PC-9 (cell line): ENCODE data around the gene KCNJ12. TPM values are rescaled to one million over a fixed set of nuclear protein-coding genes. Genes with fewer than 3 reads are reported as not detected.

Source experiments
- BruUV-seq: library from RNA; stranded (reverse); fragments of 400-500 nt; replicated peaks from 2 replicates; lab custom pipeline; 2021; lab: Mats Ljungman, UMichigan
- CTCF ChIA-PET: fragments of 300-600 bp; sonication (Branson Sonifier 250); formaldehyde crosslinking; loops from one replicate; lab custom pipeline; 2022; ENCODE audit warnings: antibody characterized with exemption; lab: Charles Lee
- POLR2A ChIA-PET: fragments of 300-600 bp; sonication (Branson Sonifier 250); formaldehyde crosslinking; loops from one replicate; lab custom pipeline; 2022; ENCODE audit warnings: antibody characterized with exemption; ENCODE audit not compliant: unreplicated experiment; lab: Charles Lee
- DNase-seq, 2 experiments: peaks; one replicate each; pipeline versions ENCODE4 v3.0.0 to v3.0.0-alpha.2; 2015 to 2022; ENCODE audit warnings: mixed read lengths in 1 of 2
- H2AFZ ChIP-seq: fragments of 200-600 bp; sonication (generic); 2 replicates; pipeline ENCODE4 v1.8.1; 2017; ENCODE audit warnings: antibody characterized with exemption
- H3F3A ChIP-seq: fragments of 200-600 bp; sonication (generic); 2 replicates; pipeline ENCODE4 v1.8.1; 2017; ENCODE audit warnings: antibody characterized with exemption, mild to moderate bottlenecking, low read depth; ENCODE audit not compliant: insufficient read depth
- H3K27ac ChIP-seq: fragments of 200-600 bp; sonication (generic); 2 replicates; pipeline ENCODE4 v1.6.1; 2016; ENCODE audit warnings: mixed run types
- H3K27me3 ChIP-seq: fragments of 200-600 bp; sonication (generic); 2 replicates; pipeline ENCODE4 v1.6.1; 2016; ENCODE audit warnings: low read depth, mixed run types; ENCODE audit not compliant: insufficient read depth
- H3K36me3 ChIP-seq: fragments of 200-600 bp; sonication (generic); 2 replicates; pipeline ENCODE4 v1.6.1; 2016; ENCODE audit warnings: low read depth, mixed run types
- H3K4me1 ChIP-seq: fragments of 200-600 bp; sonication (generic); replicated peaks from 2 replicates; pipeline ENCODE4 v1.6.1; 2016; ENCODE audit warnings: mixed run types; ENCODE audit not compliant: insufficient read depth
- H3K4me2 ChIP-seq: fragments of 200-600 bp; sonication (generic); 2 replicates; pipeline ENCODE4 v1.6.1; 2017; ENCODE audit warnings: mixed run types
- H3K4me3 ChIP-seq: fragments of 200-600 bp; sonication (generic); 2 replicates; pipeline ENCODE4 v1.6.1; 2016; ENCODE audit warnings: mixed run types
- H3K79me2 ChIP-seq: fragments of 200-600 bp; sonication (generic); 2 replicates; pipeline ENCODE4 v1.6.1; 2017; ENCODE audit warnings: low read depth, mixed run types
- H3K9me2 ChIP-seq: fragments of 200-600 bp; sonication (generic); 2 replicates; pipeline ENCODE4 v1.8.1; 2017; ENCODE audit warnings: mild to moderate bottlenecking; ENCODE audit not compliant: insufficient read depth
- H3K9me3 ChIP-seq: fragments of 200-600 bp; sonication (generic); 2 replicates; pipeline ENCODE4 v1.8.1; 2016; ENCODE audit warnings: low read depth; ENCODE audit not compliant: insufficient read depth
- H4K20me1 ChIP-seq: fragments of 200-600 bp; sonication (generic); 2 replicates; pipeline ENCODE4 v1.8.1; 2017; ENCODE audit not compliant: insufficient read depth
- CTCF ChIP-seq: fragments of 200-600 bp; sonication (generic); conservative IDR thresholded peaks from 2 replicates; pipeline ENCODE4 v1.6.1; 2017; ENCODE audit warnings: mixed run types, antibody characterized with exemption, mild to moderate bottlenecking, moderate library complexity
- EZH2 ChIP-seq: fragments of 200-600 bp; sonication (generic); IDR thresholded peaks from 2 replicates; pipeline ENCODE4 v1.8.0; 2017; ENCODE audit warnings: antibody characterized with exemption, low read depth
- intact Hi-C: fragments of 100-400 bp; cut with micrococcal nuclease; formaldehyde crosslinking; loops from one replicate; pipeline ENCODE4 v1.10.0; 2022; ENCODE audit not compliant: unreplicated experiment
- total RNA-seq: library from RNA; stranded (reverse); gene quantifications from 2 replicates; pipeline ENCODE4 v1.2.3, GENCODE V29; 2021

The KCNJ12 gene
- total RNA-seq, 1 experiment from 2014 or later: 1.1 TPM

GRCh38 chr17:21467196-21467595 lies 91.0 kb downstream of the KCNJ12 start:
- TF ChIP-seq EZH2 (no peak), CTCF (no peak)
- no peak overlapping the region for H3K4me2 ChIP-seq
- BruUV-seq: no TSS peak
- no peaks in the 10 kb centered on the region for H3K36me3 ChIP-seq
- no peak overlapping the region for H2AFZ ChIP-seq
- intact Hi-C loops: no loop called here
- H3K9me3 ChIP-seq: no peaks in the 10 kb centered on the region
- peaks cover 73% of the 10 kb centered on the region for H3K27me3 ChIP-seq
- ChIA-PET POLR2A (no interaction called here), CTCF (no interaction called here)
- H3K79me2 ChIP-seq: no peaks in the 10 kb centered on the region
- H3K9me2 ChIP-seq: no peaks in the 10 kb centered on the region
- no peak for DNase-seq
- H3F3A ChIP-seq: no peaks in the 10 kb centered on the region
- no peaks in the 10 kb centered on the region for H3K4me1 ChIP-seq
- no peak overlapping the region for H3K4me3 ChIP-seq
- no peaks in the 10 kb centered on the region for H4K20me1 ChIP-seq
- no peak overlapping the region for H3K27ac ChIP-seq

GRCh38 chr17:21467739-21468490 lies 91.8 kb downstream of the KCNJ12 start:
- Histone ChIP-seq H3K9me2 (no peaks in the 10 kb centered on the region), H3K36me3 (no peaks in the 10 kb centered on the region), H3K4me1 (no peaks in the 10 kb centered on the region), H3K79me2 (no peaks in the 10 kb centered on the region), H3F3A (no peaks in the 10 kb centered on the region), H2AFZ (no peak overlapping the region), H3K4me2 (no peak overlapping the region), H3K4me3 (no peak overlapping the region), H3K27ac (no peak overlapping the region), H3K27me3 (peaks cover 80% of the 10 kb centered on the region), H3K9me3 (no peaks in the 10 kb centered on the region), H4K20me1 (no peaks in the 10 kb centered on the region)
- ChIA-PET POLR2A (no interaction called here), CTCF (no interaction called here)
- TF ChIP-seq EZH2: no peak
- TF ChIP-seq CTCF: no peak
- intact Hi-C loops: no loop called here
- no peak for DNase-seq
- BruUV-seq: no TSS peak

Other genes with a start within 250 kb of the KCNJ12 start
- 27.9 and 30.1 TPM in 2 replicates for gene DHRS7B, start 249.4 kb upstream of the KCNJ12 start, total RNA-seq
- gene TMEM11, start 162.2 kb upstream of the KCNJ12 start, total RNA-seq: 34.2 and 37.6 TPM in 2 replicates
- gene NATD1, start 122.9 kb upstream of the KCNJ12 start, total RNA-seq: 5.3 and 5.4 TPM in 2 replicates
- gene MAP2K3, start 91.6 kb upstream of the KCNJ12 start, total RNA-seq: 89.2 and 98.1 TPM in 2 replicates